ENCODE results near the gene DNAH3. TPM values are rescaled to one million over a fixed set of nuclear protein-coding genes. Genes with fewer than 3 reads are reported as not detected.

The DNAH3 gene
- polyA plus RNA-seq, 2 of the 4 experiments (the other 2 are of a cell fraction): 0.37 to 0.81 TPM

GRCh38 chr16:20883554-20884239 is 266.9 kb downstream of the DNAH3 start:
- ChIA-PET CTCF (interaction anchor here (1.1 to 1.6 kb wide), 4 partner anchors 8 to 34 kb away, joined by 3 to 5 read pairs (median 4); no protein-coding TSS in a partner anchor), POLR2A (interaction anchor here (1.3 kb wide), 1 partner anchor 17 kb away, joined by 5 read pairs; the partner anchor contains the start of genes DCUN1D3 and LYRM1)
- Histone ChIP-seq H3K4me3 (no peak overlapping the region), H3K27ac (no peak overlapping the region), H3K4me1 (peaks cover 53% of the 10 kb centered on the region), H3K4me2 (no peak overlapping the region), H3K9me3 (no peaks in the 10 kb centered on the region)
- no peak for FAIRE-seq
- TF ChIP-seq FOXS1 (CRISPR knock-in tag; IDR thresholded peaks at IDR 0.05) (no peak), NR3C1 (IDR thresholded peaks at IDR 0.05) (no peak), NPAS2 (CRISPR knock-in tag; IDR thresholded peaks at IDR 0.05; ENCODE audit: borderline replicate concordance) (no peak), PBX3 (IDR thresholded peaks at IDR 0.05) (no peak), ELK1 (IDR thresholded peaks at IDR 0.05; ENCODE audit: low read depth, low read length) (no peak), HOXA7 (CRISPR knock-in tag; IDR thresholded peaks at IDR 0.05) (no peak), EHF (CRISPR knock-in tag; IDR thresholded peaks at IDR 0.05) (no peak), MAFK (IDR thresholded peaks at IDR 0.05; ENCODE audit: partially characterized antibody) (no peak), ATOH8 (CRISPR knock-in tag; IDR thresholded peaks at IDR 0.05; ENCODE audit: low read depth) (no peak), RFX5 (IDR thresholded peaks at IDR 0.05) (no peak), NFE2L2 (conservative IDR thresholded peaks at IDR 0.05; ENCODE audit: low read length) (no peak), HMGXB4 (CRISPR knock-in tag; IDR thresholded peaks at IDR 0.05; ENCODE audit: borderline replicate concordance) (no peak), MAZ (IDR thresholded peaks at IDR 0.05; ENCODE audit: borderline replicate concordance, low read depth, low read length) (no peak), FOSB (CRISPR knock-in tag; IDR thresholded peaks at IDR 0.05) (no peak), SREBF2 (IDR thresholded peaks at IDR 0.05) (no peak)
- no peak for ATAC-seq
- DNase-seq (ENCODE audit: low read depth in 1 of 2, low spot score in 1 of 2): no peak
- WGBS (ENCODE audit: missing lambda C conversion rate): 89% methylated on average over 5 of the region's 5 CpGs

Other genes with a start within 250 kb of the DNAH3 start
- gene LDAF1, start 7.8 kb upstream of the DNAH3 start, polyA plus RNA-seq (2011; rRNA removed): 14.4 and 16.2 TPM in 2 replicates
- gene LDAF1, start 7.8 kb upstream of the DNAH3 start, polyA plus RNA-seq (2017; fragmentation: RNase III; extraction: RNeasy Plus Mini Kit Qiagen cat#74134 plus additional on column Dnase treatment): 12.9 to 16.2 TPM (median 13.8 TPM) in 3 replicates
- not detected in 2 replicates for gene ZP2, start 60.7 kb upstream of the DNAH3 start, polyA plus RNA-seq (2011; rRNA removed)
- gene ZP2, start 60.7 kb upstream of the DNAH3 start, polyA plus RNA-seq (2017; fragmentation: RNase III; extraction: RNeasy Plus Mini Kit Qiagen cat#74134 plus additional on column Dnase treatment): not detected in 3 replicates
- gene ANKS4B, start 82.9 kb upstream of the DNAH3 start, polyA plus RNA-seq (2011; rRNA removed): 1.8 and 2.2 TPM in 2 replicates
- 0.18 to 0.27 TPM (median 0.22 TPM) in 3 replicates for gene ANKS4B, start 82.9 kb upstream of the DNAH3 start, polyA plus RNA-seq (2017; fragmentation: RNase III; extraction: RNeasy Plus Mini Kit Qiagen cat#74134 plus additional on column Dnase treatment)
- 3.1 and 3.4 TPM in 2 replicates for gene CRYM, start 127.4 kb upstream of the DNAH3 start, polyA plus RNA-seq (2011; rRNA removed)
- gene CRYM, start 127.4 kb upstream of the DNAH3 start, polyA plus RNA-seq (2017; fragmentation: RNase III; extraction: RNeasy Plus Mini Kit Qiagen cat#74134 plus additional on column Dnase treatment): 0.94 to 0.98 TPM (median 0.94 TPM) in 3 replicates